ENCODE results near the gene TNFSF9. TPM values are rescaled to one million over a fixed set of nuclear protein-coding genes. Genes with fewer than 3 reads are reported as not detected.
"Not testable (repeated sequence)": the region's sequence is repeated elsewhere in the genome, so short reads cannot be mapped to it uniquely, and the experiment has no call there.

Gene TNFSF9
- total RNA-seq, 1 experiment from 2014 or later, result 0.92 TPM

- H3K4me3 Mint-ChIP-seq (ENCODE audit: low read depth, unreplicated experiment), result no peak overlapping the region
- TF ChIP-seq CTCF (IDR thresholded peaks at IDR 0.05; ENCODE audit: unreplicated experiment), result no peak
- DNase-seq, result no peak
- no peak overlapping the region for H3K27ac Mint-ChIP-seq (ENCODE audit: unreplicated experiment)
- H3K27me3 Mint-ChIP-seq (ENCODE audit: unreplicated experiment), result no peaks in the 10 kb centered on the region
- H3K4me1 Mint-ChIP-seq (ENCODE audit: low read depth, unreplicated experiment), result no peaks in the 10 kb centered on the region
- CTCF ChIA-PET, result no interaction called here
- no peaks in the 10 kb centered on the region for H3K9me3 Mint-ChIP-seq (ENCODE audit: low read depth, unreplicated experiment)
- no TSS peak for BruUV-seq (replicated peaks)
- intact Hi-C loops (cut with micrococcal nuclease; ENCODE audit: unreplicated experiment), result no loop called here
- H3K36me3 Mint-ChIP-seq (ENCODE audit: insufficient read depth, unreplicated experiment), result no peaks in the 10 kb centered on the region
These were observed 8.7 kb downstream of the TNFSF9 start for GRCh38 chr19:6539514-6539913.

GRCh38 chr19:6540918-6541689, 10.3 kb downstream of the TNFSF9 start:
- Mint-ChIP-seq H3K27ac (ENCODE audit: unreplicated experiment) (no peak overlapping the region), H3K4me1 (ENCODE audit: low read depth, unreplicated experiment) (no peaks in the 10 kb centered on the region), H3K36me3 (ENCODE audit: insufficient read depth, unreplicated experiment) (no peaks in the 10 kb centered on the region), H3K9me3 (ENCODE audit: low read depth, unreplicated experiment) (no peaks in the 10 kb centered on the region), H3K27me3 (ENCODE audit: unreplicated experiment) (no peaks in the 10 kb centered on the region), H3K4me3 (ENCODE audit: low read depth, unreplicated experiment) (no peak overlapping the region)
- TF ChIP-seq CTCF (IDR thresholded peaks at IDR 0.05; ENCODE audit: unreplicated experiment), result no peak
- intact Hi-C loops (cut with micrococcal nuclease; ENCODE audit: unreplicated experiment), result no loop called here
- BruUV-seq (replicated peaks), result no TSS peak
- DNase-seq, result no peak
- CTCF ChIA-PET, result no interaction called here

- CTCF ChIA-PET, result no interaction called here
- peaks cover 3% of the 10 kb centered on the region for H3K9me3 Mint-ChIP-seq (ENCODE audit: low read depth, unreplicated experiment)
- no peak overlapping the region for H3K4me3 Mint-ChIP-seq (ENCODE audit: low read depth, unreplicated experiment)
- peaks cover 8% of the 10 kb centered on the region for H3K27me3 Mint-ChIP-seq (ENCODE audit: unreplicated experiment)
- no peaks in the 10 kb centered on the region for H3K4me1 Mint-ChIP-seq (ENCODE audit: low read depth, unreplicated experiment)
- TF ChIP-seq CTCF (IDR thresholded peaks at IDR 0.05; ENCODE audit: unreplicated experiment), result no peak
- no TSS peak for BruUV-seq (replicated peaks)
- no peaks in the 10 kb centered on the region for H3K36me3 Mint-ChIP-seq (ENCODE audit: insufficient read depth, unreplicated experiment)
- no peak for DNase-seq
- no peak overlapping the region for H3K27ac Mint-ChIP-seq (ENCODE audit: unreplicated experiment)
- intact Hi-C loops (cut with micrococcal nuclease; ENCODE audit: unreplicated experiment), result no loop called here
These were observed 13.1 kb downstream of the TNFSF9 start for GRCh38 chr19:6543866-6544347.

GRCh38 chr19:6550679-6551078, 19.9 kb downstream of the TNFSF9 start:
- intact Hi-C loops (cut with micrococcal nuclease; ENCODE audit: unreplicated experiment); H3K27me3 Mint-ChIP-seq (ENCODE audit: unreplicated experiment); H3K9me3 Mint-ChIP-seq (ENCODE audit: low read depth, unreplicated experiment); H3K36me3 Mint-ChIP-seq (ENCODE audit: insufficient read depth, unreplicated experiment); H3K27ac Mint-ChIP-seq (ENCODE audit: unreplicated experiment); BruUV-seq (replicated peaks); CTCF ChIA-PET; H3K4me1 Mint-ChIP-seq (ENCODE audit: low read depth, unreplicated experiment); DNase-seq; H3K4me3 Mint-ChIP-seq (ENCODE audit: low read depth, unreplicated experiment): not testable (repeated sequence)

- no peak for TF ChIP-seq CTCF (IDR thresholded peaks at IDR 0.05; ENCODE audit: unreplicated experiment)
- no peaks in the 10 kb centered on the region for H3K4me1 Mint-ChIP-seq (ENCODE audit: low read depth, unreplicated experiment)
- DNase-seq, result no peak
- CTCF ChIA-PET, result no interaction called here
- no peaks in the 10 kb centered on the region for H3K36me3 Mint-ChIP-seq (ENCODE audit: insufficient read depth, unreplicated experiment)
- no TSS peak for BruUV-seq (replicated peaks)
- H3K4me3 Mint-ChIP-seq (ENCODE audit: low read depth, unreplicated experiment), result no peak overlapping the region
- no peak overlapping the region for H3K27ac Mint-ChIP-seq (ENCODE audit: unreplicated experiment)
- intact Hi-C loops (cut with micrococcal nuclease; ENCODE audit: unreplicated experiment), result no loop called here
- peaks cover 8% of the 10 kb centered on the region for H3K27me3 Mint-ChIP-seq (ENCODE audit: unreplicated experiment)
- peaks cover 3% of the 10 kb centered on the region for H3K9me3 Mint-ChIP-seq (ENCODE audit: low read depth, unreplicated experiment)
These were observed 20.3 kb downstream of the TNFSF9 start for GRCh38 chr19:6551091-6551490.
